PC-9 (cell line): ENCODE measurements around the gene NOTO.

Source experiments
- CTCF ChIP-seq: fragments of 200-600 bp; sonication (generic); conservative IDR thresholded peaks from 2 replicates; pipeline ENCODE4 v1.6.1; 2017; ENCODE audit warnings: mixed run types, antibody characterized with exemption, mild to moderate bottlenecking, moderate library complexity
- EZH2 ChIP-seq: fragments of 200-600 bp; sonication (generic); IDR thresholded peaks from 2 replicates; pipeline ENCODE4 v1.8.0; 2017; ENCODE audit warnings: antibody characterized with exemption, low read depth

GRCh38 chr2:73217160-73217559, 14.8 kb downstream of the NOTO start:
- TF ChIP-seq CTCF: no peak
- no peak for TF ChIP-seq EZH2
